HCEC 1CT (cell line): Measurements from ENCODE around the gene AKR1B1.

ENCODE experiments used
- DNase-seq: peaks from one replicate; pipeline ENCODE4 v3.0.0-alpha.2; 2017

AKR1B1 gene

GRCh38 chr7:134407311-134407710 lies 51.6 kb downstream of the AKR1B1 start:
- no peak for DNase-seq

- no peak for DNase-seq
Observed at GRCh38 chr7:134406431-134406830, 52.5 kb downstream of the AKR1B1 start.

- DNase-seq: no peak
Observed at GRCh38 chr7:134405299-134405698, 53.6 kb downstream of the AKR1B1 start.

GRCh38 chr7:134403062-134403461 lies 55.8 kb downstream of the AKR1B1 start:
- no peak for DNase-seq

GRCh38 chr7:134400859-134401258 lies 58.0 kb downstream of the AKR1B1 start:
- DNase-seq: no peak

- DNase-seq: no peak
Observed at GRCh38 chr7:134396031-134396430, 62.9 kb downstream of the AKR1B1 start.

- DNase-seq: no peak
Observed at GRCh38 chr7:134395604-134396003, 63.3 kb downstream of the AKR1B1 start.

- DNase-seq: no peak
Observed at GRCh38 chr7:134394056-134394455, 64.8 kb downstream of the AKR1B1 start.
